GM19438 (cell line): ENCODE measurements around the gene USB1.

Experiments used
- ATAC-seq: cut with Tn5 transposase; IDR thresholded peaks from one replicate; pipeline ENCODE4 v1.9.1; 2021; ENCODE audit warnings: low read depth; ENCODE audit not compliant: unreplicated experiment

Gene USB1

GRCh38 chr16:58013201-58013956 lies 12.2 kb downstream of the USB1 start:
- ATAC-seq, result no peak

- no peak for ATAC-seq
Observed at GRCh38 chr16:58016840-58017446, 15.7 kb downstream of the USB1 start.

GRCh38 chr16:58018803-58019202 lies 17.6 kb downstream of the USB1 start:
- no peak for ATAC-seq

GRCh38 chr16:58019866-58020538 lies 18.8 kb downstream of the USB1 start:
- ATAC-seq, result no peak

GRCh38 chr16:58020628-58021521 lies 19.7 kb downstream of the USB1 start:
- ATAC-seq, result no peak

- no peak for ATAC-seq
Observed at GRCh38 chr16:58021661-58022551, 20.7 kb downstream of the USB1 start.

- ATAC-seq, result no peak
Observed at GRCh38 chr16:58022601-58023371, 21.6 kb downstream of the USB1 start.

- no peak for ATAC-seq
Observed at GRCh38 chr16:58024486-58025350, 23.5 kb downstream of the USB1 start.

- peak; percentile 60 for ATAC-seq
Observed at GRCh38 chr16:58025351-58026138, 24.3 kb downstream of the USB1 start, which contains the start of gene MMP15. Gene MMP15 (plus strand): TSS chr16:58025754. CDS start chr16:58026351, 597 bp downstream.

GRCh38 chr16:58026139-58026704 lies 25.0 kb downstream of the USB1 start:
- peak; percentile 22 for ATAC-seq

GRCh38 chr16:58026705-58027160 lies 25.5 kb downstream of the USB1 start:
- no peak for ATAC-seq

GRCh38 chr16:58027161-58027915 lies 26.1 kb downstream of the USB1 start:
- ATAC-seq, result no peak

- no peak for ATAC-seq
Observed at GRCh38 chr16:58027916-58028455, 26.8 kb downstream of the USB1 start.

GRCh38 chr16:58028541-58029070 lies 27.4 kb downstream of the USB1 start:
- ATAC-seq, result no peak

- ATAC-seq, result no peak
Observed at GRCh38 chr16:58029410-58029809, 28.2 kb downstream of the USB1 start.
